Upper lobe of left lung (tissue), 6 donors: ENCODE results near the gene SGPL1. TPM values are rescaled to one million over a fixed set of nuclear protein-coding genes. Genes with fewer than 3 reads are reported as not detected.

Experiments
- ATAC-seq, 2 donors: fragments of 200-7000 bp; cut with Tn5 transposase; one replicate each; pipeline ENCODE4 v1.9.1; 2022; ENCODE audit warnings: mild to moderate bottlenecking in 2 of 2, moderate library complexity in 2 of 2; ENCODE audit not compliant: low FRiP score in 2 of 2
- DNase-seq, 2 donors: peaks; one replicate each; pipeline ENCODE4 v3.0.0-alpha.2; 2019 to 2020
- H3K27ac ChIP-seq, 4 donors: fragments of 200-600 bp; sonication (generic); one replicate each; pipeline ENCODE4 v1.5.1; 2016 to 2019
- H3K27me3 ChIP-seq, 4 donors: fragments of 200-600 bp; sonication (generic); one replicate each; pipeline ENCODE4 v1.5.1; 2017 to 2019
- H3K36me3 ChIP-seq, 4 donors: fragments of 200-600 bp; sonication (generic); one replicate each; pipeline ENCODE4 v1.5.1; 2016 to 2019
- H3K4me1 ChIP-seq, 4 donors: fragments of 200-600 bp; sonication (generic); one replicate each; pipeline ENCODE4 v1.5.1; 2018 to 2019
- H3K4me3 ChIP-seq, 4 donors: fragments of 200-600 bp; sonication (generic); one replicate each; pipeline ENCODE4 v1.5.1; 2017 to 2019; ENCODE audit warnings: mild to moderate bottlenecking in 2 of 4, moderate library complexity in 1 of 4
- H3K9me3 ChIP-seq, 4 donors: fragments of 200-600 bp; sonication (generic); one replicate each; pipeline ENCODE4 v1.5.1; 2018 to 2019
- EP300 ChIP-seq, 4 donors: sonication (generic); formaldehyde crosslinking; IDR thresholded peaks; one replicate each; pipeline ENCODE4 v1.5.1; 2017; ENCODE audit warnings: antibody characterized with exemption in 4 of 4, control low read depth in 2 of 4
- POLR2A ChIP-seq, 4 donors: fragments of 450-650 bp; IDR thresholded peaks; one replicate each; pipeline ENCODE4 v1.5.1; 2016 to 2017; ENCODE audit warnings: antibody characterized with exemption in 4 of 4, mild to moderate bottlenecking in 2 of 4
- POLR2AphosphoS5 ChIP-seq, 2 donors: sonication (generic); formaldehyde crosslinking; IDR thresholded peaks; one replicate each; pipeline ENCODE4 v1.5.1; 2017; ENCODE audit warnings: antibody characterized with exemption in 2 of 2
- WGBS, 2 donors: methylation state at CpG; one replicate each; pipeline ENCODE4 v1.1.5; 2017 to 2018; 5-methylcytosine and 5-hydroxymethylcytosine counted together
- total RNA-seq, 6 donors: library from RNA; depleted of rRNA in 4 of 6; stranded (reverse); fragments of >200 nt in 4 of 6; gene quantifications; one replicate each; pipeline versions ENCODE4 v1.1.0 to v1.2.1, GENCODE V29; 2016 to 2021
- TF ChIP-seq, protein P1 (sequence below), 6 experiments: fragments of 450-650 bp in 4 of 6; fragments of 200-600 bp in 2 of 6; sonication (generic) in 2 of 6; IDR thresholded peaks; one replicate each; pipeline ENCODE4 v1.5.1; 2016 to 2019; ENCODE audit warnings: antibody characterized with exemption in 6 of 6
- donor health status: DM: no; HTN: no; CAD: no; lungs with moderate emphysema.
- donor health status: DM: no; HTN: yes; CAD: no; lungs with severe emphysema.

Gene SGPL1
- total RNA-seq, 6 donors from 2014 or later: 18.4 to 43.8 (median 30.4) TPM

DNA sequence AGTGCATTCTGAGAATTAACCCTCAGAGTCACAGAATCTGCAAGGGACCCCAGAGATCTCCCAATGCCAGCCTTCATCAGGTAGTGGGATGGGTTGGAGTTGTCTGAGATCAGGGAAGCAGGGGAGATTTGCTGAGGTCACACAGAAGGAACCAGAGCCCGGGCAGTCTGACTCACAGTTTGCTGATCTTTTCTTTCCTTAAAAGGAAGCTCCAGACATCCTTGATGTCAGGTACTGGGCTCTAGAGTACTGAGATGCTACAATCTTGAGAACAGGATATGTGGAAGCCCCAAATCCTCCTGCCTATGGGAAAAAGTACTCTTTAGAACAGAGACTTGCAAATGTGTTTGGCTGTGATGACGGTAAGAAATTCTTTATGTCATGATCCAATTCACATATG lies 31.3 kb upstream of the SGPL1 start:
- no peak for DNase-seq
- Histone ChIP-seq H3K36me3 (no peaks in the 10 kb centered on the region), H3K27me3 (no peaks in the 10 kb centered on the region), H3K4me1 (no peaks in the 10 kb centered on the region), H3K4me3 (no peak overlapping the region), H3K9me3 (no peaks in the 10 kb centered on the region), H3K27ac (no peak overlapping the region)
- WGBS, 2 donors: 61 to 83% methylated on average over 2 of the region's 2 CpGs
- no peak for TF ChIP-seq POLR2AphosphoS5 (IDR thresholded peaks at IDR 0.05)
- no peak for TF ChIP-seq POLR2A (IDR thresholded peaks at IDR 0.05)
- no peak for ATAC-seq

DNA sequence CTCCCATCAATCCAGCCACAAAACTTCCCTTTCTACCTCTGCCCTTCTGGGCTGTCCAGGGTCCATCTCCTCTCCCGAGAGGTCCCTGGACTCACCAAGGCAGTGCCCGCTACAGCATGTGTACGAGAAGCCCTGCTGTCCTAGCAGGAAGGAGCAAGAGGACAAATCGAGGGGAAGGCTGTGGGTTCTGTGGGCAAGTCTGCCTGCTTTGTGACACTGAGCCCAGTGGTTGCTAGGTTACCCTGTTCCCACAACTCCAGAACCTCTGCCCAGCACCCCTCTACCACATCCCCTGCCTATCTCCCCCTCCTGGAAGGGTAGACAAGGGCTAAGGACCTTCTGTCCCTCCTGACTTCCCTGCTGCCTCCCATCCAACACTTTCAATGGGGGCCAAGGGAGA lies 30.6 kb upstream of the SGPL1 start, which contains the start of gene TBATA:
Gene TBATA (minus strand): TSS at position 188 of the 400 bp plus-strand sequence. CDS start 1,998 bp downstream, outside the sequence.
- 50 to 60% methylated on average over 1 to 4 of the region's 4 CpGs for WGBS, 2 donors
- H3K4me1 ChIP-seq: no peaks in the 10 kb centered on the region
- no peak for TF ChIP-seq POLR2A (IDR thresholded peaks at IDR 0.05)
- TF ChIP-seq, protein P1, sequence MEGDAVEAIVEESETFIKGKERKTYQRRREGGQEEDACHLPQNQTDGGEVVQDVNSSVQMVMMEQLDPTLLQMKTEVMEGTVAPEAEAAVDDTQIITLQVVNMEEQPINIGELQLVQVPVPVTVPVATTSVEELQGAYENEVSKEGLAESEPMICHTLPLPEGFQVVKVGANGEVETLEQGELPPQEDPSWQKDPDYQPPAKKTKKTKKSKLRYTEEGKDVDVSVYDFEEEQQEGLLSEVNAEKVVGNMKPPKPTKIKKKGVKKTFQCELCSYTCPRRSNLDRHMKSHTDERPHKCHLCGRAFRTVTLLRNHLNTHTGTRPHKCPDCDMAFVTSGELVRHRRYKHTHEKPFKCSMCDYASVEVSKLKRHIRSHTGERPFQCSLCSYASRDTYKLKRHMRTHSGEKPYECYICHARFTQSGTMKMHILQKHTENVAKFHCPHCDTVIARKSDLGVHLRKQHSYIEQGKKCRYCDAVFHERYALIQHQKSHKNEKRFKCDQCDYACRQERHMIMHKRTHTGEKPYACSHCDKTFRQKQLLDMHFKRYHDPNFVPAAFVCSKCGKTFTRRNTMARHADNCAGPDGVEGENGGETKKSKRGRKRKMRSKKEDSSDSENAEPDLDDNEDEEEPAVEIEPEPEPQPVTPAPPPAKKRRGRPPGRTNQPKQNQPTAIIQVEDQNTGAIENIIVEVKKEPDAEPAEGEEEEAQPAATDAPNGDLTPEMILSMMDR (IDR thresholded peaks at IDR 0.05): no peak
- TF ChIP-seq EP300 (IDR thresholded peaks at IDR 0.05): no peak
- no peak for TF ChIP-seq POLR2AphosphoS5 (IDR thresholded peaks at IDR 0.05)
- H3K27ac ChIP-seq: no peak within 1 kb of the TSS
- H3K27me3 ChIP-seq: no peaks in the 10 kb centered on the region
- no peaks in the 10 kb centered on the region for H3K36me3 ChIP-seq
- H3K9me3 ChIP-seq: no peaks in the 10 kb centered on the region
- no peak within 1 kb of the TSS for H3K4me3 ChIP-seq
- DNase-seq (peak in 1 of 2 donors; percentile 42), ATAC-seq (peak in 1 of 2 donors; percentile 35)

DNA sequence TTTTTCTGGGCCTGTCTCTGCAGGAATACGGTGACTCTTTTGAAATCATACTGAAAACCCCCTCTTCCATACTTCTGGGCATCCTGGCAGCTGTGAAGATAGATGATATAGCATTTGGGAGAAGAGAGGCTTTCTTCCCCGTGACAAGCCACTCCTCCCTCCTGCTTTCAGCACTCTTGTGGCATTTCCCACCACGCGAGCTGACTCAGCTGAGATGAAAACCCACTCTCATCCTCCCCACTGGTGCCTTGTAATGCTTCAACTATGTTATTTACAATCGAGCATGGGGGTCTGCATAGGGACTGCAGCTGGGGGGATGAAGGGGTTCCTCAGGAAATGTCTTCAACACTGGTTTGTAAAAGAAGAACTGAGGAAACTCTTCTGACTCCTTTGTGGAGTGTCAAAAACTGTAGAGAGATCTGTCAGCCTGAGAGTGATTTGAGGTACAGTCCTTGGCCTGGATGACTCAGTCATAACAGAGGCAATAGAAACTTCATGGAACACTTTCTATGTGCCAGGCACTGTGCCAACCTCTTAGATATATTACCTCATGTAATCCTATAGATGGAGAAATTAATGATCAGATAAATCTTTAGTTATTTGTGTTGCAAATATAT lies 28.8 kb upstream of the SGPL1 start:
- Histone ChIP-seq H3K27ac (no peak overlapping the region), H3K9me3 (no peaks in the 10 kb centered on the region), H3K4me1 (no peaks in the 10 kb centered on the region), H3K27me3 (no peaks in the 10 kb centered on the region), H3K4me3 (no peak overlapping the region), H3K36me3 (no peaks in the 10 kb centered on the region)
- DNase-seq (no peak), ATAC-seq (peak in 1 of 2 donors; percentile 8)
- 35 to 62% methylated on average over 5 of the region's 5 CpGs for WGBS, 2 donors
- TF ChIP-seq POLR2AphosphoS5 (IDR thresholded peaks at IDR 0.05): no peak
- TF ChIP-seq EP300 (IDR thresholded peaks at IDR 0.05): no peak
- TF ChIP-seq POLR2A (IDR thresholded peaks at IDR 0.05): no peak
- TF ChIP-seq, protein P1 (IDR thresholded peaks at IDR 0.05): no peak

DNA sequence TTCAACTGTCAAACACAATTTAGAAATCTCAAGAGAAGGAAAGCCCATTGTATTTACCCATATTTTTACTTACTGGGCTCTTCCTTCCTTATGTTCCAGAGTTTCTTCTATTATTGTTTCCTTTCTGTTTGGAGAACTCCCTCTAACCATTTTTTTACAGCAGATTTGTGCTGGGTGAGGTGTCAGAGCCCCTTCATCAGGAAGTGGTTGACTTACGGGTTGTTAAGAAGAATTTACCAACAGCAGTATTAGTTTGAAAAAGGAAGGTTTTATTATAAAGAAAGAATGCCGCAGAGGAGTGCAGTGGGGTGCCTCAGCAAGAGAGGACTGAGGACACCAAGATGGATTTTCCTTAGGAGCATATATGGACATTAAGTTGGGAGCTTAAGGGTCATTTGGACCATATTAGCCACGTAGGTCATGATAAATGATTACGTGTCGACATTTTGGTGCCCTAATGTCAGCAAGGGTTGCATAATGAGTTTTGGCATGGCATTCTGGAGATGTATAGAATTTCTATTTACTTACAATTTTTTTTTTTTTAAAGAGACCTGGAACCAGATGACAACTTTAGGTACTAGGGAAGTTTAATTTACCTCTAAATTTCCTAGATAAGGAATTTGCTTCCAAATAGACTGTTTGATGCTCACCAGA lies 24.2 kb upstream of the SGPL1 start:
- Histone ChIP-seq H3K9me3 (no peaks in the 10 kb centered on the region), H3K4me1 (no peaks in the 10 kb centered on the region), H3K36me3 (no peaks in the 10 kb centered on the region), H3K4me3 (no peak overlapping the region), H3K27ac (no peak overlapping the region), H3K27me3 (no peaks in the 10 kb centered on the region)
- no peak for ATAC-seq
- no peak for DNase-seq
- 62% methylated on average over 5 of the region's 5 CpGs for WGBS, 2 donors
- TF ChIP-seq POLR2A (IDR thresholded peaks at IDR 0.05): no peak
- no peak for TF ChIP-seq EP300 (IDR thresholded peaks at IDR 0.05)
- no peak for TF ChIP-seq POLR2AphosphoS5 (IDR thresholded peaks at IDR 0.05)
- TF ChIP-seq, protein P1 (IDR thresholded peaks at IDR 0.05): no peak

DNA sequence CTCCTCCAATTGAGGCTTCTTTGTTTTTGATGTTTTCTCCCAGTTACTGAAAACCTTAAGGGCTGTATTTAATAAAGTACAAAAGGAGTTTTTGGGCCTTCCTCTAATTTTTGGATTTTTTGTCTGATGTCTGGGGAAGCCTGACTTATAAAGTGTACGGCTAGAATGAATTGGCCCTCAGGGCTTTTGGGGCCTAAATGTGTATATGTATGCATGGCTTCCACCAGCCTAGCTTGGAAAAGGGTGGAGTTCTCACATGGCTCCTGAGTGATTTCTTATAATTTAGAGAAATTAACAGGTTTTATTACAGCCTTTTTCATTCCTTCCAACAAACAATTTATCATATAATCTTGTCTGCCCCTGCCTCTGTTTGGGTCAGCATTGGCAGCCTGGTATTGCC lies 20.1 kb upstream of the SGPL1 start:
- Histone ChIP-seq H3K4me1 (no peaks in the 10 kb centered on the region), H3K9me3 (no peaks in the 10 kb centered on the region), H3K36me3 (no peaks in the 10 kb centered on the region), H3K27me3 (no peaks in the 10 kb centered on the region), H3K27ac (no peak overlapping the region), H3K4me3 (no peak overlapping the region)
- DNase-seq (no peak), ATAC-seq (no peak)
- TF ChIP-seq POLR2A (IDR thresholded peaks at IDR 0.05) (no peak), EP300 (IDR thresholded peaks at IDR 0.05) (no peak), POLR2AphosphoS5 (IDR thresholded peaks at IDR 0.05) (no peak)
- TF ChIP-seq, protein P1 (IDR thresholded peaks at IDR 0.05): no peak
- 92 to 100% methylated on average over 1 of the region's 1 CpG for WGBS, 2 donors
